ENCODE data around the gene CDH12.

- TF ChIP-seq CTCF (IDR thresholded peaks at IDR 0.05): no peak
- no peak for TF ChIP-seq POLR2A (IDR thresholded peaks at IDR 0.05)
- TF ChIP-seq EP300 (IDR thresholded peaks at IDR 0.05): no peak
Measured at GRCh38 chr5:22754155-22754554, 99.0 kb downstream of the CDH12 start.

Data from ovary (tissue), 3 donors.